ENCODE data around the gene SLC39A8. TPM values are rescaled to one million over a fixed set of nuclear protein-coding genes. Genes with fewer than 3 reads are reported as not detected.
A peak's percentile ranks its signal among the peaks of the same experiment; 100 is the strongest.

Gene SLC39A8
- total RNA-seq, 6 experiments from 2014 or later, result 19.4 to 24.7 (median 23.3) TPM

GRCh38 chr4:102308032-102308799 lies 37.1 kb downstream of the SLC39A8 start:
- H3K36me3 ChIP-seq, result no peaks in the 10 kb centered on the region
- H3K4me3 ChIP-seq, result no peak overlapping the region
- no peaks in the 10 kb centered on the region for H3K9me3 ChIP-seq
- TF ChIP-seq POLR2A (IDR thresholded peaks at IDR 0.05), result no peak
- TF ChIP-seq, protein P1, sequence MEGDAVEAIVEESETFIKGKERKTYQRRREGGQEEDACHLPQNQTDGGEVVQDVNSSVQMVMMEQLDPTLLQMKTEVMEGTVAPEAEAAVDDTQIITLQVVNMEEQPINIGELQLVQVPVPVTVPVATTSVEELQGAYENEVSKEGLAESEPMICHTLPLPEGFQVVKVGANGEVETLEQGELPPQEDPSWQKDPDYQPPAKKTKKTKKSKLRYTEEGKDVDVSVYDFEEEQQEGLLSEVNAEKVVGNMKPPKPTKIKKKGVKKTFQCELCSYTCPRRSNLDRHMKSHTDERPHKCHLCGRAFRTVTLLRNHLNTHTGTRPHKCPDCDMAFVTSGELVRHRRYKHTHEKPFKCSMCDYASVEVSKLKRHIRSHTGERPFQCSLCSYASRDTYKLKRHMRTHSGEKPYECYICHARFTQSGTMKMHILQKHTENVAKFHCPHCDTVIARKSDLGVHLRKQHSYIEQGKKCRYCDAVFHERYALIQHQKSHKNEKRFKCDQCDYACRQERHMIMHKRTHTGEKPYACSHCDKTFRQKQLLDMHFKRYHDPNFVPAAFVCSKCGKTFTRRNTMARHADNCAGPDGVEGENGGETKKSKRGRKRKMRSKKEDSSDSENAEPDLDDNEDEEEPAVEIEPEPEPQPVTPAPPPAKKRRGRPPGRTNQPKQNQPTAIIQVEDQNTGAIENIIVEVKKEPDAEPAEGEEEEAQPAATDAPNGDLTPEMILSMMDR (IDR thresholded peaks at IDR 0.05), result no peak
- WGBS (ENCODE audit: insufficient coverage, low coverage, low lambda C conversion rate, missing lambda C conversion rate), result 0% methylated on average over 1 of the region's 1 CpG
- DNase-seq (no peak), ATAC-seq (peak; percentile 35 to 71 (median 51))
- H3K27ac ChIP-seq, result no peak overlapping the region
- H3K27me3 ChIP-seq, result no peaks in the 10 kb centered on the region
- no peaks in the 10 kb centered on the region for H3K4me1 ChIP-seq
- intact Hi-C loops (cut with DNase I), result no loop called here

DNA sequence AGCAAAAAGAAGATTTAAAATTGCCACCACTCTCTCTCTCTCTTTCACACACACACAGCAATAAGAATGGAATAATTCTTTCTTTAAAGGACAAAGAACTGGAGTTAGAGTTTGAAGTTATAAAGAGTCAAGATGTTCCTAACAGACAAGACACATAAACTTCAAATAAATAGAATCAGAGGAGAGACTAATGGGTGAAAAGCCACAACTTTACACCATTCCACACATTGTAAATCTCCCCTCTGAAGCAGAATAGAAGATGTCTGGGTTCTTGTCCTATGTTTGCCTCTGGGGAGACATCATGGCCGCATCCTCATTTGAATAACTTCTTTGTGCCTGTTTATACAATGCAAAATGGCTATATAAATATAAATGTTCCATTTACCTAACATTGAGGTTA lies 39.6 kb downstream of the SLC39A8 start:
- no peaks in the 10 kb centered on the region for H3K36me3 ChIP-seq
- ATAC-seq, result no peak
- H3K4me1 ChIP-seq, result no peaks in the 10 kb centered on the region
- no peaks in the 10 kb centered on the region for H3K9me3 ChIP-seq
- intact Hi-C loops (cut with DNase I), result no loop called here
- DNase-seq, result no peak
- no peak overlapping the region for H3K27ac ChIP-seq
- H3K4me3 ChIP-seq, result no peak overlapping the region
- no peak for TF ChIP-seq POLR2A (IDR thresholded peaks at IDR 0.05)
- TF ChIP-seq, protein P1 (IDR thresholded peaks at IDR 0.05), result no peak
- H3K27me3 ChIP-seq, result no peaks in the 10 kb centered on the region
- WGBS (ENCODE audit: insufficient coverage, low coverage, low lambda C conversion rate, missing lambda C conversion rate), result 93% methylated on average over 1 of the region's 1 CpG

- Histone ChIP-seq H3K4me3 (no peak overlapping the region), H3K4me1 (no peaks in the 10 kb centered on the region), H3K36me3 (no peaks in the 10 kb centered on the region), H3K27me3 (no peaks in the 10 kb centered on the region), H3K27ac (no peak overlapping the region), H3K9me3 (no peaks in the 10 kb centered on the region)
- intact Hi-C loops (cut with DNase I), result no loop called here
- DNase-seq, result no peak
- no peak for TF ChIP-seq POLR2A (IDR thresholded peaks at IDR 0.05)
- TF ChIP-seq, protein P1 (IDR thresholded peaks at IDR 0.05), result no peak
- no peak for ATAC-seq
- 50% methylated on average over 1 of the region's 1 CpG for WGBS (ENCODE audit: insufficient coverage, low coverage, low lambda C conversion rate, missing lambda C conversion rate)
Measured at GRCh38 chr4:102302762-102303161, 42.5 kb downstream of the SLC39A8 start.

GRCh38 chr4:102301167-102301566 lies 44.1 kb downstream of the SLC39A8 start:
- H3K36me3 ChIP-seq, result no peaks in the 10 kb centered on the region
- ATAC-seq, result no peak

More at GRCh38 chr4:102301167-102301566, 44.1 kb downstream of the SLC39A8 start:
- TF ChIP-seq, protein P1 (IDR thresholded peaks at IDR 0.05), result no peak
- no peak for TF ChIP-seq POLR2A (IDR thresholded peaks at IDR 0.05)
- intact Hi-C loops (cut with DNase I), result no loop called here
- Histone ChIP-seq H3K4me1 (peaks cover 0 to 2% (median 0%) of the 10 kb centered on the region in 4 donors), H3K4me3 (no peak overlapping the region), H3K27me3 (no peaks in the 10 kb centered on the region), H3K9me3 (no peaks in the 10 kb centered on the region), H3K27ac (no peak overlapping the region)
- DNase-seq, result no peak
- no CpG with 5 or more reads among the region's 1 CpG for WGBS (ENCODE audit: insufficient coverage, low coverage, low lambda C conversion rate, missing lambda C conversion rate)

All from right lobe of liver (tissue), 6 donors.